ENCODE data around the gene GATA5.

GATA5 gene

DNA sequence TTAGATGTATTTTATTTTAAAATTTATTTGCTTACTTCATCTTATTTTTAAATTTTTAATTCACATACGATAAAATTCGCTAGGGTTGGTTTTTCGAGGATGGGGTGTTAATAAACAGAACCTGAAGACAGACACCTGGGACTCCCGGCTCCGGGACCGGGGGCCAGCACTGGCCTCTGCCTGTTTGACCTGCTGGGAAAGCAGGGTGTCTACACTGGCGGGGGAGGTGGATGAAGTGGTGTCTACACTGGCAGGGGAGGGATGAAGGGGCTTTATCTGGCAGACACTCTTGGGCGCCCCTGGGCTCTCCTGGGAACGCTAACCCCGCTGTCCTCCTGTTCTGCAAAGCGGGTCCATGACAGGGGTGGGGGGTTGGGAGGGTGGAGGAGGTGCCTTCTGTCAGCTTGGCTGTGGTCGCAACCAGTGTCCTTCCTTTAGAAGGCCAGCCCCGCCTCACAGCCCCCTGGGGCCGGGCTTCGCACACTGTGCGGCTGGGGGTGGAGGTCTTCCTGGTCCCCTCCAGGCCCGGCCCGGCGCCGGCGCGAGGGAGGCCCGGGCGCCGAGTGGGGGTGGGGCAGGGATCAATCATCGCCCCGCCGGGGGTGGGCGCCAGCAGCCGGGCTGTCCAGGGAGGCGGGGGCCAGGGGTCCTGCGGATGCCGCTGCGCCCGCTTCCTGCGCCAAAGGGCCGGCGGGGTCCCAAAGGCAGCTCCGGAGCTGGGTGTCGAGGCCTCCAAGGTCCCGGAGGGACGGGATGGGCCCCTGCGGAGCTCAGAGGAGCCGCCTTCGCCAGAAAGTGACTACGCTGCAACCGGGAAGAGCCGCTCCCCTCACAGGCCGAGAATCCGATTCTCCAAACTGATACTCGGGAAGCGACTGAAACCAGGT, 1.8 kb downstream of the GATA5 start:
- no peak for DNase-seq (ENCODE audit: low read depth in 2 of 2, low spot score in 1 of 2)

DNA sequence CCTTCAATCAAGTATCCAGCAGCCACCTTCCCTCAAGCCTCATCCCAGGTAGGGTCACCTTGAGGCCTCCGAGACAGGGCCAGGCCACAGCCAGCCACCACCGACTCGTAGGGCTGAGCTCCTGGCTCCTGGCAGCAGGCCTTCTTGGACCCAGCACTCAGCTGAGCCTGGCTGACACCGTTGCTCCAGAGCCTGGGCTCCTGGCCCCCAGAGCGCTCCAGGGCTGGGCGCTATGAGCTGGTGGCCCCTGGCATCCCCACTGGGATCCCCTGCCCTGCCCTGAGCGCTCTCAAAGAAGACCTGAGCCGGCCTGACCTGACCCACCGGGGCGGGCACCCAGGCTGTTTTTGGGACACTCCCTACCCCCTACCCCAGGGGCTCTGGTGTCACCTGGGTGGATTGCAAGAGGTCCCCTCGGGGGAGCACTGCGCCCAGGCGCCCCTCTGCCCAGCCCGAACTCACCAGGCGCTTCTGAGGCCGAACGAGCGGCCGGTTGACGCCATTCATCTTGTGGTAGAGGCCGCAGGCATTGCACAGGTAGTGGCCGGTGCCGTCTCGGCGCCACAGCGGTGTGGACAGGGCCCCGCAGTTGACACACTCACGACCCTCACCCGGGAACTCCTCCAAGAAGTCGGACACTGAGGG, 2.7 kb downstream of the GATA5 start:
- DNase-seq (ENCODE audit: low read depth in 2 of 2, low spot score in 1 of 2), result no peak

DNA sequence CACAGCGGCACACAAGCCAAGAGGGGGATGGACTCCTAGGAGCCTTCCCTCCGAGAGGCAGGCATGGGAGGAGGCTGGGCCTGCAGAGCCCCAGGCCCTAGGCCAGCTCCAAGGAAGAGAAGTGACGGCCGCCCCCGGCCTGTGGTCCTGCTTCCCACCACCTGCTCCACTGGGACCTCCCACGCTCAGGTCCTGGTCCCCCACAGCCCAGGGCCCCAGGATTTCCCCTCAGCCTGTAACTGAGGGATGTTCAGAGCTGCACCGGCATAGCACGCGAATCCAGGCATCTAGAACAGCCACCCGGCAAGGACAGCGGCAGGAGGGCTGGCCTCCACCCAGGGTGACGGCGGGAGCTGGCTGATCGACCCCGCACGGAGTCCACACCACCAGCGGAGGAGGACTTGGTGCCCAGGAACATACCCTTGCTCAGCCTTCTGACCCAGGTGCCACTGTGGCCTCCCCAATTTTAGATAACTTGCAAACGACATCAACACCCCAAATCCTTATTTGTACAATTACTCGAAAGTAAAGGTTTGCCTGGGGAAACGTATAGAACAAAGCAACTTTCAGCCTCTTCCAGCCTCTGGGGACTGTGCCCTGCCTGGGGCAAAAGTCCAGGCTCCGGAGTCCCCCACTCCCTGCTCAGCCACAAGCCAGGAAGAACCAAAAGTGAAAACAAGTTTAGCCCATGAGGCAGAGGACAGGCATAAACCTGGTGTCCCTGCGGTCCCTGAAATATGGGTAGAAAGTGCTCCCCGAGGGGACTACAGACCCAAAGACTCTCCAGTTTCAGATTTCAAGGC, 3.5 kb downstream of the GATA5 start:
- DNase-seq (ENCODE audit: low read depth in 2 of 2, low spot score in 1 of 2), result no peak

DNA sequence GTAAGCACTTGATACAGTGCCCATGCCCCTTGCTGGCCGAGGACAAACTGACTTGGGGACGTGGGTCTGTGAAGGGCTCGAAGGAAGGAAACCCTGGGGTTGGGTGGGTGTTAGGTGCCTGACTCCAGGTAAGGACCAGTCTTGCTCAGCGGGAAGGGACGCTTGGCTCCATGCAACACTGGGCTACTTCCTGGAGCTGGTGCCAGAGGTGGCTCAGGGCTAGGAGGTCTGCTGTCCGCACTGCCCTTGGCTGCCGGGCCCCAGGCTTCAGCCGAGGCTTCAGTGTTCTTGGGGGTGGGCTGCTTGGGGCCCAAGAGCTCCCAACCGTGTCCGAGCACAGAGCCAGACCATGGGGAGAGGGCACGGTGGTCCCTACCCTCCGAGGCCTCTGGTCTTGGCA, 5.3 kb downstream of the GATA5 start:
- DNase-seq (ENCODE audit: low read depth in 2 of 2, low spot score in 1 of 2), result no peak

DNA sequence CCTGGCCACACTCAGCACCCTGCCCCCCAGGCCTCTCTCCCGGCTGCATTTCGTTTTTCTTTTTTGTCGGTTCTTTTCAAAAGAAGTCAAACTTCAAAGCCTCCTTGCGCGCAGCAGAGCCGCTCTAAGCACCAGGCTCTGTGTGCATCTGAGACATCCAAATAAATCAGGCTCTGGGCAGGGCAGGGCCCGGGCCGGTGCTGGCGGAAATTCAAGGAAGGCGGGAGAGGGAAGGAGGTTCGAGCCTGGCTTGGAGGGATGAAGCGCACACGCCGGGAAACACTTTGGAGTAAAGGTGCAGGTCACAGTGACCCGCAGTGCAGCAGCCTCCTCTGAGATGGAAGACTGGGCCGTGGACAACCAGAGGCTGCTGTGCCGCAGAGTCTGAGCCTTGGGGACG, 5.8 kb downstream of the GATA5 start:
- no peak for DNase-seq (ENCODE audit: low read depth in 2 of 2, low spot score in 1 of 2)

DNA sequence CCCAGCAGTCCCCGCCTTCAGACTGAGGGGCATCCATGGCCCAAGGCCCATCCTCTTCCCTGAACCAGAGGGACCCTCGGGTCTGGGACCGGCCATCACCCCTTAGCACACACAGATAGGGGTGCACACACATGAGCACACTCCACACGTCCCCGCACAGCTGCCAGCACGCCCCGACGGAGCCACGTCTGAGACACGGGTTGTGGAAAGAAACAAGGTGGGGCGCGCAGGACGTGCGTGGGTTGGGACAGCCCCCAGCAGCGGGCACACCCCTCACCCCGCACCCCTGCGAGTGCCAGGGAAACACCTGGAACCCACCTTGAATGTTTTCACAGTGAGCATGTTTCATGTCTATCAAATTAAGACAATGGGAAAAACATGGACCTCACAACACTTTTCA, 6.4 kb downstream of the GATA5 start:
- DNase-seq (ENCODE audit: low read depth in 2 of 2, low spot score in 1 of 2), result no peak

DNA sequence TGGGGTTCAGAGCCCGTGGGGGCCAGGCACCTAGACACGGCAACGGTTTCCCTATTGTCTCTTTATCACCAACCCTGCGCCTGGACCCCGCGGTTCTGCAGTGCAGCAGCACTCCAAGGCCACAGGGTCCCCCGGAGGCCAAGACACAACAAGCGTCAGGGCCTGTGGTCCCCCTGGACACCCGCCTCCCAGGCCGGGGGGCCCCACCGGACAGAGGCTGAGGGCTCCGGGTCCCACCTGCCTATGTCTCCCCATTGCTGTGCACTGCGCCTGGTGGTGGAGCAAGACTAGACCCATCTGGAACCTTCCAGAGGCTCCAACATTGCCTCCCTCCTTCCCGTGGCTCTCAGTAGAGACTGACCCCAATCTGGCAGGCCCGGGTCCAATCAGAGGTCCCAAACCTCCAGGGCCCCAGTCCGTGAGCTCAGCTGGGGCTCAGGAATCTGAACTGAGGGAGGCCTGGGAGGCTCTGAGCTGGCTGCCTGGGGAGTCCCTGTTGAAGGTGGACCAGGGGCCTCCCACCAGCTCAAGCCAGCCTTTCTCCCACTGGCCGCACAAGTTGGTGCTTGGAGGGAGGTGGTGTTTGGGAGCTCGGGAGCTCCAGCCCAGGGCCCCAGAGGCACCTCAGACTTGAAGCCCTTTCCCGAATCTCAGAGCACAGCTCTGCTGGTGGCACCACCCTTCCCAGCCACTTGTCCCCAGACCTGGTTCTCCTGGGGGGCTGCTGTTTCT, 8.8 kb downstream of the GATA5 start:
- no peak for DNase-seq (ENCODE audit: low read depth in 2 of 2, low spot score in 1 of 2)

DNA sequence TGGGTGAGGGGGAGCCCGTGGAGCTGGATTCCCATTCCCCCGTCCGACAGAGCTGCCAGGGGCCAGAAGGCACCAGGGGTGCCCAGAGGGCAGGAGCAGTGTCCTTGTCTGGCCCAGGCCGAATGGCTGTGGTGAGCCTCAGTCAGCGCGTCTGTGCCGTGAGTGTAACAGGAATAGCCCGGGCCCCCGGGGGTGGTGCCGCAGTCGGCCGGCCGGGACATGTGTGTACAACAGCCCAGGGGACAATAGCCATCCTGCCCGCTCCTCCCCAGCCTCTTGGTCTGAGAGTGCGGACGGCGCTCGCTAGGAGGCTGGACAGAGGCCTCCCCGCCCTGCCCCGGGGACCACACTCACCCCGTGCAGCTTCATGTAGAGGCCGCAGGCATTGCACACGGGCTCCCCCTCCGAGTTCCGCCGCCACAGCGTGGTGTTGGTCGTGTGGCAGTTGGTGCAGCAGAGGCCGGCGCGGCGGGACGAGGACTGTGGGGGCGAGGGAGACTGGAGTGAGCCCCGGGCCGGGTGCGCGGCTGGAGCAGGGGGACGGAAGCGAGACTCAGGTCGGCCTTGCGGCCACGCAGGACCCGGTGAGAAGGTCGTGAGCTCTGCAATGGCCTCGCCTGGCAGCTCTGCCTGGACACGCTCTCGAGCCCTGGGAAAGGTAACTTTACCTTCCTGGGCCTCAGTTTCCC, 9.6 kb downstream of the GATA5 start:
- no peak for DNase-seq (ENCODE audit: low read depth in 2 of 2, low spot score in 1 of 2)

DNA sequence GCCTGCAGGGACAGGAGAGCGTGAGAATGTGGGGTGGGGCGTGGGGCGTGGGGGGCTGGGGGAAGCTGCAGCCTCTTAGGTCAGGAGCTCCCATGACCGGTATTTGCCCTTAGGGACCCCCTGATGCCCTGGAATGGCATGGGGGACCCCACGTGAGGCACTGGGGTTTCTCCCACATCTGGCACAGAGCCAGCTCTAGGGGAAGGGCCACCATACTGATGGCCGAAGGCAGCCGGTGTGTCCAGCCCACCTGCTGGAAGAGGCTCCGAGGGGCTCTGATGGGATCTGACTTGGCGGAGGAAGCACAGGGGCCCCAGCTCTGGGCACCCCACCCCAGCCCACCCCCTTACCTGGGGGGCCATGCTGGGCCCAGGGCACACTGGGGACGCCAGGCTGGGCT, 10.8 kb downstream of the GATA5 start:
- DNase-seq (ENCODE audit: low read depth in 2 of 2, low spot score in 1 of 2), result no peak

DNA sequence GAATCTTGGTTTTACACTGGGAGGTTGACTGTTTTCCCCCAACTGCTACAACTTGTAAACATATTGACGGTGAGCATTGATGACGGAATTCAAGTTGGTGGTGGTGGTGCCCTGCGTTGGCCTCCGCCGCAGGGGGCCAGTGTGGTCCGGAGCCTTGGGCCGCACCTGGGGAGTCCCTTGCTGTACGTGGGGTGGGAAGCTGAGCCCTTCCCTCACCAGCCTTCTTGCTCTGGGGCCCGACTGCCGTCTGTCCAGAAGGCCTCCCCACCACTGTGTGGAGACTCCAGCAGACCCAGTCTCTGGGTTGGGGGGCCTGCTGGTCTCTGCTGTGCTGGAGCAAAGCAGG, 11.4 kb downstream of the GATA5 start:
- DNase-seq (ENCODE audit: low read depth in 2 of 2, low spot score in 1 of 2), result no peak

DNA sequence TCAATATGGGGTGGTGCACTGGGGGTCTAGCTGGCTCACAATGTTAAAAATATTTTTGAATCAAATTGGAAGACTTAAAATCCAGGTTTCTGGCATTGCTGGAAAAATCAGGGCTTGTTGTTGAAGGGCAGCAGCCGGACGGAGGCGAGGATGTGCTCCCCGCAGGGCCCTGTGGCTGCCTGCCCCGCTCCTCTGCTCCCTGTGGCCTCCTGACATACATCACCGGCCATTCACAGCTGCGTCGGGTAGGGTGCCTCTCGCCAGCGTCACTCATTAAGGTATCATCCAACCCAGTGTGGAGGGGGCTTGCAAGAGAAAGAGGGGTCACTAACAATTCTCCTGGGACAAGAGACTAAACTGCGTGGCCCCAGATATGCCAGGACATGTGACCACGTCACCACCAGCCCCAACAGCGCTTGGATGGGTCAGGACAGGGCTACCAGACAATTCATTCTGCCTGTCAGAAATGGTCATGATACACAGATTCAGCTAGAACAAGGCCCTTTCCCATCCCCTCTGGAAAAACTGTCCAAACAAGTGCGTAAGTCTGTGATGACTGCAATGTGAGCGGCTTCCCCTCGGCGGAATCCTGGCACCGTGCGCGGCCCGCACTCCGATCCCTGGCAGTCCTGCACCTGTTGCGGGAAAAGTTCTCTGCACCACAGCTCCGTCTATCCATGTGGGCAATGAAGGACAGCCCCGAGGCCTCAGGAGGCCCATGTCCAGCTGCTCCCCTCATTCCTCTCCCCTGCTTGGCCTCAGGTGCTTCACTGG, 12.0 kb downstream of the GATA5 start:
- no peak for DNase-seq (ENCODE audit: low read depth in 2 of 2, low spot score in 1 of 2)

DNA sequence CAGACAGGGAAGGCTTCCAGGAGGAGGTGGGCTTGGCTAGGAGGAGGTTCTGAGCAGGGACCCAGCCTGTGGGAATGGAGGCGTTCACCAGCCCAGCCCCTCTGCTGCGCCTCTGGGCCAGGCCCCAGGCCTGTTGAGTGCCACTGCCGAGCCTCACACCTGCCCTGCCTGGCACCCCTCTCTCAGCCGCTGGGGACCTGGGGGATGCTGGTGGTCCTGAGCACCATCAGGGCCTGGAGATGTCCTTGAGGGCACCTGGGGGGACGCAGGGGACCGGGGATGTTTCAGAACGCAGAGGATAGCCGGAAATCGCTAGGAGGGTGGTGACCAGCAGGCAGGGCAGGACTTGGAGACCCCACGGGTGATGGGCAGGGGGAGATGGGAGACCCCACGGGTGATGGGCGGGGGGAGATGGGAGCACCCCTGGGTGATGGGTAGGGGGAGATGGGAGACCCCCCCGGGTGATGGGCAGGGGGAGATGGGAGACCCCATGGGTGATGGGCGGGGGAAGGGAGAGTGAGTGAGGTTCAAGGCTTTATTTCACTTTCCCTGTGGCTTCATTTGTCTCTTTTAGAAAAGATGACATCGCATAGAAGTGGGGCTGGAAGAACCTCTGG, 12.7 kb downstream of the GATA5 start:
- no peak for DNase-seq (ENCODE audit: low read depth in 2 of 2, low spot score in 1 of 2)

DNA sequence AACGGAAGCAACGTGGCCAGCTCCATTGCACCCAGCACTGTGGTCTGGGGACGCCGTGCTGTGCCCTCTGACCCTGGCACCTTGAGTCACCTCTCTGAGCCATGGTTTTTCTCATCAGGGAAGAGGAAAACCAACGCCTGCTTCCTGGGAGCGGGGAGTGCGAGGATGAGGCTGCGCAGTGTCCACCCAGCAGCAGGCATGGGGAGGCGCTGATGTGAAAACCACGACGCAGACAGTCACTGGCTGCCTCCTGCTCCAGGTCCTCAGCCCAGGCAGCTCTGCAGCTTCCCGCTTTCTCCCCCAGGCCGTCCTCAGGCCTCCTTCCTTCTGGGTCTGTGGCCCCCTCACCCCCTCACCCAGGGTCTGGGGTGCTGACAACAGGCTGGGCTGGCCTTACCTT, 14.0 kb downstream of the GATA5 start:
- DNase-seq (ENCODE audit: low read depth in 2 of 2, low spot score in 1 of 2), result no peak

DNA sequence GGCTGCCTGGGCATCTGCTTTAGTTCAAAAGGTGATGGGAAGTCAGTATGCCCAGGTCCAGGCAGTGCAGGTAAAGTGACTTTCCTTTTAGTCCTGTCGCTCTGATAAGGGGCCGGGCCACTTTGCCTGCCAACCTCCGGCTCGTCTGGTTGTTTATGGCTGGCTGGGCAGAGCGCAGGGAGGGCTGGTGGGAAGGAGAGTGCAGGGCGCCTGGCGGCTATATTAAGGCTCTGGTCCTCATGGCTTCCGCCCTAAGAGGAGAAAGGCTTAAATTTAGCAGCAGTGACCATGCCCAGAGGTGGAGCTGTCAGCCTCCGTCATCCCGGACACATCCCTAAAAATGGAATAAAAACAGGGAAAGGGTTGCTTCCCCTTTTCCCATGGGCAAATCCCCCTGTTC, 14.6 kb downstream of the GATA5 start:
- DNase-seq (ENCODE audit: low read depth in 2 of 2, low spot score in 1 of 2), result no peak

DNA sequence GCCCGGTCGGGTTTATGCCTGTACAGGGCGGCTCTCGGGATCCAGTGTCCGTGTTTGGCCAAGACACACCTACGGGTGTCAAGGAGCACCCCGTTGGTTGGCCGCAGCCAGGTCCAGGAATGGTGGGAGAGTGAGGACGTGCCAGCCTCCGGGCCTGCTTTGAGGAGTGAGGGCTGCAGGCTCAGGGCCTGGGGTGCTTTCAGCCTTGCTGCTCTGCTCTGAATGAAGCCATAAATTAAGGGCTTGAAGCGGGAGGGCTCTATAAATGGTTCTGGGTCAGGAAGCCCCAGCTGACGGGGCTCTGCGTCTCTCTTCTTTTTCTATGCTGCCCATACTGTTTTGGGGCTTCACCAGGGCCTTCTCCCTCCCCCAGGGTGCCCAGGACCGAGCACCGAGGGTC, 15.1 kb downstream of the GATA5 start:
- DNase-seq (ENCODE audit: low read depth in 2 of 2, low spot score in 1 of 2), result no peak

DNA sequence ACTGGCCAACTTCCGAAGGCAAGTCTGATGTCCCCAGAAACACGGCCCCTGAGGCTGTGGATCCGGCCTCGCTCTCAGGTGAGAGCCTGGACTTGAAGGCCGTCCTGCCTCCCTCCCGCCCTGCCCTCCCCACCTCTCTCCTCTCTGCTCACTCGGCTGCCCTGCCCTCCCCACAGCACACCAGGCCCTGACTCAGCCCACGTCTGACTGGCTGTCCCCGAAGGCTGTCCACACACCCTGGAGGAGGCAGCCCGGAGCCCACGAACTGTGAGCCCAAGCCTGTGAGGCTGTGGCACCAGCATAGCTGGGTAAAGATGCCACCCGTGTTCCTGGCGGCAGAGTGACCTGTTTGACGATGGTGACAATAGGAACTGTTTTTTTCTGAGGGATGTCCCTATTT, 16.3 kb downstream of the GATA5 start:
- no peak for DNase-seq (ENCODE audit: low read depth in 2 of 2, low spot score in 1 of 2)

DNA sequence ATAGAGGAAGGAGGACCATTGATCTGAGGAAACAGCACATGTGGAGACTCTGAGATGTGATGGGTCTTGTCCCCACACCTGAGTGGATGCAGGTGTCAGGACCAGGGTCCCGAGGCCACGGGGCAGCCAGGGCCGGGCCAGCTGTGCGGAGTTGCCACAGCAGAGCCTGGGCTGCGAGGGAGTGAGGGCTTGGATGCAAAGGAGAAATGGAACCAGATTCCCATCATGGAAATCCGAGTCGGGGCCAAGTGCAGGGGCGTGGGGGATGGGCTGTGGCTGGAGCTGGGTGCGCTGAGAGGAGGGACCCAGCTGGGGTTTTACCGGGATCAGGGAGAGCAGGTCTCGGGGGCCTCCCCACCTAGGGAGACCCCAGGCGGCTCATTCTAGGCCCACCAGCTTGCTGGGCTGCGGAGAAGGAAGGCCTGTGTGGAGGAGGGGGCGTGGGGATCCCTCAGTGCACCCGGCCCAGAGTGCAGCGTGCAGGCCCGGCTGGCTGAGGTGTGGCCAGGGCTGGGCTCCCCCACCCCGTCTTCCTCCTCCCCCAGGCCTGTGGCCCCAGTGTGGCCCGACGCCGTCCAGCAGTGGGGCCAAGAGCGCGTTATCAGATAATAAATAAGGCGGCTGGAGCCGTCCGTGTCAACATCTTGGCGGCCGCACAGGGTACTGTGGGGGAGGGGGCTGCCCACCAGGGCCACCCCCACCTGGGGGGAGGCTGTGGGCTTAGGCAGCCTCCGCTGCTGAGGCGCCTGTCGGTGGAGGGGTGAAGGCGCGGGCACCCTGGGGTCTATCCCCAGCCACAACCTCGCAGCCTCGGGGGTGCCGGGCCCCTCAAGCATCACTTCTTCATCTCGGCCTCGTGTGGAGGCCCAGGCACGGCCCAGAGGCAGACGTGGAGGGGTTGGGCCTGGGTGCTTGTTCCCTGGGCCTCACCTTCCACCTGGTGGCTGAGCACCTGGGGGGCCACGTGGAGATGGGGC, 17.2 kb downstream of the GATA5 start:
- DNase-seq (ENCODE audit: low read depth in 2 of 2, low spot score in 1 of 2), result no peak

DNA sequence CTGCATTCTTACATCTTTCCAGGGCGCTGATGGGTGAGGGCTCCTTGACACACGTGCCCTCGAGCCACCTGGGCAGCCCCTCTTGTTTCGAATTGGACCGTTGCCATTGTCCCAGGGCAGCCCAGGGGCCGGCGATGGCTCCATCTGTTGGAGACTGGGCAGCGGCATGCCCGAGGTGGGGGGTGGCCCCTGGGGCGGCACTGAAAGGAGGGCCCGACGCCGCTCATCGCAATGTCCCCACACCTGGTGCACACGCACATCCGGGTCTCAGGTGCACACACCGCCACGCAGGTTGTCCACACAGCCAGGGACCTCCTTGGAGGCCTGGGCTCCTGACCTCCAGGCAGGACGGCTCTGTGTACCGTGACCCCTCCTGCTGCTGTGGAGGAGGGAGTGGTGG, 18.0 kb downstream of the GATA5 start:
- DNase-seq (ENCODE audit: low read depth in 2 of 2, low spot score in 1 of 2), result no peak
